Tibial nerve (tissue), 4 donors: ENCODE data around the gene MYADML2. TPM values are rescaled to one million over a fixed set of nuclear protein-coding genes. Genes with fewer than 3 reads are reported as not detected.

ENCODE experiments used
- DNase-seq, 2 donors: peaks; one replicate each; pipeline ENCODE4 v3.0.0-alpha.2; 2019; ENCODE audit warnings: low spot score in 2 of 2
- H3K27ac ChIP-seq, 4 donors: fragments of 200-600 bp; sonication (generic) in 3 of 4; one replicate each; pipeline ENCODE4 v1.5.1; 2017 to 2019; ENCODE audit warnings: mild to moderate bottlenecking in 1 of 4
- H3K27me3 ChIP-seq, 2 donors: fragments of 200-600 bp; sonication (generic) in 1 of 2; one replicate each; pipeline versions ENCODE4 v1.5.1 to v1.6.0; 2017 to 2019
- H3K36me3 ChIP-seq, 3 donors: fragments of 200-600 bp; sonication (generic); one replicate each; pipeline ENCODE4 v1.5.1; 2018 to 2019
- H3K4me1 ChIP-seq, 4 donors: fragments of 200-600 bp; sonication (generic) in 3 of 4; one replicate each; pipeline ENCODE4 v1.5.1; 2017 to 2019
- H3K4me3 ChIP-seq, 4 donors: fragments of 200-600 bp; sonication (generic) in 3 of 4; one replicate each; pipeline ENCODE4 v1.5.1; 2017 to 2019; ENCODE audit warnings: mild to moderate bottlenecking in 1 of 4, moderate library complexity in 1 of 4
- H3K9me3 ChIP-seq, 4 donors: fragments of 200-600 bp; sonication (generic) in 3 of 4; one replicate each; pipeline ENCODE4 v1.5.1; 2017 to 2019
- EP300 ChIP-seq, 2 donors: sonication (generic); formaldehyde crosslinking; IDR thresholded peaks; one replicate each; pipeline ENCODE4 v1.6.1; 2017; ENCODE audit warnings: antibody characterized with exemption in 2 of 2, mild to moderate bottlenecking in 1 of 2
- POLR2A ChIP-seq, 2 donors: fragments of 450-650 bp; IDR thresholded peaks; one replicate each; pipeline ENCODE4 v1.6.1; 2017; ENCODE audit warnings: antibody characterized with exemption in 2 of 2, mild to moderate bottlenecking in 2 of 2, moderate library complexity in 2 of 2
- WGBS, 2 donors: methylation state at CpG; one replicate each; pipeline ENCODE4 v1.1.5; 2018; 5-methylcytosine and 5-hydroxymethylcytosine counted together
- total RNA-seq, 4 donors: library from RNA; depleted of rRNA; stranded (reverse); fragments of >200 nt; gene quantifications; one replicate each; pipeline ENCODE4 v1.1.0, GENCODE V29; 2016
- TF ChIP-seq, protein P1 (sequence below), 5 experiments: fragments of 200-600 bp in 3 of 5; fragments of 450-650 bp in 2 of 5; sonication (generic) in 3 of 5; IDR thresholded peaks; one replicate each; pipeline ENCODE4 v1.5.1; 2016 to 2019; ENCODE audit warnings: antibody characterized with exemption in 5 of 5, mild to moderate bottlenecking in 3 of 5, moderate library complexity in 2 of 5

The MYADML2 gene
- total RNA-seq, 4 donors from 2014 or later = not detected

DNA sequence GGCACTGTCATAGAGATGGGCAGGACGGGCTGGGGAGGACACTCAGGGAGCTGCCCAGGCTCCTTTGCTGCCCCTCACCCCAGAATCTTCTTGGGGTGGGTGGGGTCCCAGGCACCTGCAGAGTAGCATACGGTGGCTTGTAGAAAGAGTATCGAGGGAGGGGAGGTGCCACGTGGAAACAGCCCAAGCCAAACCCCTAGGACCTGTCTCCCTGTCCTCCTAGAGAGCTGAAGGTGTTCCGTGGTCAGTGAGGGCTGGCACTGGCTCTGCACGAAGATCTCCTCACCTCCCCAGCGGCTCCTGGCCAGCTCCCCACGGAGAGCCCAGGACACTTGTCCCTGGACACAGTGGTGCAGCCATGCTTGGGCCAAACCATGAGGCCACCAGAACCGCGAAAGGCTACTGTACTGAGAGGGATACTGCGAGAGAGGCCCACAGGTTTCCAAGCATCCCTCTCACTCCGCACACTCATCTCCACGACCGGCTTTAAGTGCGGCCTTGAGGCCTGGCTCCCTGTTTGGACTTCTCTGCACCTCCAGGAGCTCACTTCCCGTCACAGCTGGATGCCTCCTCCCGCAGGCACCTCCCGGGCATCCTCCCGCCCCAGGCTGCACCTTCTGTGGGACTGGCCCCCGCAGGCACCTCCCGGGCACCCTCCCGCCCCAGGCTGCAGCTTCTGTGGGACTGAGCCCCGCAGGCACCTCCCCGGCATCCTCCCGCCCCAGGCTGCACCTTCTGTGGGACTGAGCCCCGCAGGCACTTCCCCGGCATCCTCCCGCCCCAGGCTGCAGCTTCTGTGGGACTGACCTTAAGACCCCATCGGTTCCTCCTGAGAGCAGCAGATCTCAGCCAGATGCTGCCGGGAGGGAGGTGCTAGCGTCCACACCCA, 17.5 kb downstream of the MYADML2 start:
- no peaks in the 10 kb centered on the region for H3K9me3 ChIP-seq
- peaks cover 0 to 3% of the 10 kb centered on the region in 2 donors for H3K27me3 ChIP-seq
- WGBS, 2 donors = 83 to 94% methylated on average over 21 to 31 of the region's 31 CpGs
- H3K27ac ChIP-seq = no peak overlapping the region
- H3K4me3 ChIP-seq = no peak overlapping the region
- H3K4me1 ChIP-seq = peaks cover 0 to 38% (median 25%) of the 10 kb centered on the region in 4 donors
- no peak for DNase-seq
- TF ChIP-seq EP300 (IDR thresholded peaks at IDR 0.05) (no peak), POLR2A (IDR thresholded peaks at IDR 0.05) (no peak)
- TF ChIP-seq, protein P1, sequence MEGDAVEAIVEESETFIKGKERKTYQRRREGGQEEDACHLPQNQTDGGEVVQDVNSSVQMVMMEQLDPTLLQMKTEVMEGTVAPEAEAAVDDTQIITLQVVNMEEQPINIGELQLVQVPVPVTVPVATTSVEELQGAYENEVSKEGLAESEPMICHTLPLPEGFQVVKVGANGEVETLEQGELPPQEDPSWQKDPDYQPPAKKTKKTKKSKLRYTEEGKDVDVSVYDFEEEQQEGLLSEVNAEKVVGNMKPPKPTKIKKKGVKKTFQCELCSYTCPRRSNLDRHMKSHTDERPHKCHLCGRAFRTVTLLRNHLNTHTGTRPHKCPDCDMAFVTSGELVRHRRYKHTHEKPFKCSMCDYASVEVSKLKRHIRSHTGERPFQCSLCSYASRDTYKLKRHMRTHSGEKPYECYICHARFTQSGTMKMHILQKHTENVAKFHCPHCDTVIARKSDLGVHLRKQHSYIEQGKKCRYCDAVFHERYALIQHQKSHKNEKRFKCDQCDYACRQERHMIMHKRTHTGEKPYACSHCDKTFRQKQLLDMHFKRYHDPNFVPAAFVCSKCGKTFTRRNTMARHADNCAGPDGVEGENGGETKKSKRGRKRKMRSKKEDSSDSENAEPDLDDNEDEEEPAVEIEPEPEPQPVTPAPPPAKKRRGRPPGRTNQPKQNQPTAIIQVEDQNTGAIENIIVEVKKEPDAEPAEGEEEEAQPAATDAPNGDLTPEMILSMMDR (IDR thresholded peaks at IDR 0.05) = no peak
- H3K36me3 ChIP-seq = no peaks in the 10 kb centered on the region

- no peak for DNase-seq
- Histone ChIP-seq H3K27ac (peak overlapping the region in 1 of 4 donors; percentile 21), H3K4me1 (peaks cover 0 to 46% (median 31%) of the 10 kb centered on the region in 4 donors), H3K9me3 (no peaks in the 10 kb centered on the region), H3K4me3 (peak overlapping the region in 3 of 4 donors; percentile 15 to 100 (median 57)), H3K36me3 (no peaks in the 10 kb centered on the region), H3K27me3 (peaks cover 0 to 3% of the 10 kb centered on the region in 2 donors)
- 36 to 41% methylated on average over 28 to 29 of the region's 44 CpGs for WGBS, 2 donors
- TF ChIP-seq, protein P1 (IDR thresholded peaks at IDR 0.05) = no peak
- TF ChIP-seq EP300 (IDR thresholded peaks at IDR 0.05) (no peak), POLR2A (IDR thresholded peaks at IDR 0.05) (no peak)
Measured at GRCh38 chr17:81928544-81929252, 18.3 kb downstream of the MYADML2 start.

GRCh38 chr17:81927653-81928543, 19.1 kb downstream of the MYADML2 start, which contains the start of gene MAFG:
TSS of gene MAFG (minus strand) at chr17:81927735. CDS start at chr17:81923185, 4,550 bp downstream.
- H3K9me3 ChIP-seq = no peaks in the 10 kb centered on the region
- peaks cover 0 to 1% (median 0%) of the 10 kb centered on the region in 3 donors for H3K36me3 ChIP-seq
- peaks cover 0 to 54% (median 39%) of the 10 kb centered on the region in 4 donors for H3K4me1 ChIP-seq
- peaks cover 0 to 3% of the 10 kb centered on the region in 2 donors for H3K27me3 ChIP-seq
- peak within 1 kb of the TSS; percentile 67 to 100 (median 92) for H3K4me3 ChIP-seq
- DNase-seq = peak; percentile 88 to 94
- whole genome bisulfite sequencing, 2 donors = 1 to 2% methylated on average over 33 to 49 of the region's 98 CpGs
- H3K27ac ChIP-seq = peak within 1 kb of the TSS; percentile 87 to 95 (median 94)
- TF ChIP-seq, protein P1 (IDR thresholded peaks at IDR 0.05) = peak in 3 of 5 experiments; percentile 12 to 42 (median 31)
- peak; percentile 66 to 78 for TF ChIP-seq EP300 (IDR thresholded peaks at IDR 0.05)
- peak; percentile 40 to 67 for TF ChIP-seq POLR2A (IDR thresholded peaks at IDR 0.05)

- Histone ChIP-seq H3K27me3 (peaks cover 0 to 3% of the 10 kb centered on the region in 2 donors), H3K27ac (peak overlapping the region; percentile 87 to 95 (median 94)), H3K4me1 (peaks cover 0 to 61% (median 44%) of the 10 kb centered on the region in 4 donors), H3K4me3 (peak overlapping the region; percentile 67 to 100 (median 92)), H3K36me3 (peaks cover 0 to 8% (median 3%) of the 10 kb centered on the region in 3 donors), H3K9me3 (no peaks in the 10 kb centered on the region)
- no peak for DNase-seq
- 0% methylated on average over 26 of the region's 78 CpGs; no CpG with 5 or more reads in 1 of the 2 donors for WGBS, 2 donors
- TF ChIP-seq, protein P1 (IDR thresholded peaks at IDR 0.05) = no peak
- TF ChIP-seq POLR2A (IDR thresholded peaks at IDR 0.05) (no peak), EP300 (IDR thresholded peaks at IDR 0.05) (no peak)
Measured at GRCh38 chr17:81927152-81927652, 19.8 kb downstream of the MYADML2 start.
